ENCODE results near the gene AP2B1. TPM values are rescaled to one million over a fixed set of nuclear protein-coding genes. Genes with fewer than 3 reads are reported as not detected.

AP2B1 gene
- total and polyA plus RNA-seq, 9 of the 15 experiments (the other 6 are each of a cell fraction or from before 2014, with no cell fraction given), result 60.1 to 287 (median 105) TPM

DNA sequence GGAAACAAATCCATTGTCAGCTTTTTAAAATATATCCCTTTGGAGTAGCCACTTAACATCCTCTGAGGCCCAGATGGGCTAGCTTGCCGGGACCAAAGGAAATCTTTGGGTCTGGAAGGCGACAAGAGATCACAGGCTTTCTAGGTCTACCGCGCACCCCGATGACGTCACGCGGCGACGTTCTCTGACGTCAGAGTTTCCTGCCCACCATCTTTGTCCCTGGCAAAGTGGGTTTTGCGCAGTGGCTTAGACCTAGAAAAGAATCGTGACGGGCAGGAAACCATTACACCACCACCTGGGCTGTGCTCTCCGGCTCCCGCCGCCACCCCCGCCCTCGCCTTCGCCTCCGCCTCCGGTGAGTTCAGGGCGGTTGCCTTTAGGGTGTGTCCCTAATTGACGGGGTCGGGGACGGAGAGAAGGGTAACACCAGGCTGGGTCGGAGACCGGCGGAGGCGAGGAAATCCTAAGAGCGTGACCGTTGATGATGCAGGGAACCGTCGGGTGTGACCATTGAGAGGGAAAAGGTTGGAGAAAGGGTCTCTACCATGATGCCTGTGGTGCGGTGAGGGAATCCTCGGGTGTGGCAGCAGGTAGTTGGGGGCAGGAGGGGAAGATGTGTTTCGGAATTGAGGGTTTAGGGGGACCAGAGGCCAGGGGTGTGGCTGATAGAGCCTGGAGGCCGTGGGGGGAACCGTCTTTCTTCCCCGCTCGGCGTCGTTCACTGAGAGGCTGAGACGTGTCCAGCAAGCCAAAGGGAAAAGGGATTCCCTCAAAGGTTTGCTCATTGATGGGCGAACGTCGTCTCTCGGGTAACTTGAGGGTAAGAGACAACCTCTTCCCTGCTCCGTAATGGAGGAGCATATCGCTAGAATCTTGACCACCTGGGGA, at the start of gene AP2B1 (continued):
- TF ChIP-seq, protein P1, sequence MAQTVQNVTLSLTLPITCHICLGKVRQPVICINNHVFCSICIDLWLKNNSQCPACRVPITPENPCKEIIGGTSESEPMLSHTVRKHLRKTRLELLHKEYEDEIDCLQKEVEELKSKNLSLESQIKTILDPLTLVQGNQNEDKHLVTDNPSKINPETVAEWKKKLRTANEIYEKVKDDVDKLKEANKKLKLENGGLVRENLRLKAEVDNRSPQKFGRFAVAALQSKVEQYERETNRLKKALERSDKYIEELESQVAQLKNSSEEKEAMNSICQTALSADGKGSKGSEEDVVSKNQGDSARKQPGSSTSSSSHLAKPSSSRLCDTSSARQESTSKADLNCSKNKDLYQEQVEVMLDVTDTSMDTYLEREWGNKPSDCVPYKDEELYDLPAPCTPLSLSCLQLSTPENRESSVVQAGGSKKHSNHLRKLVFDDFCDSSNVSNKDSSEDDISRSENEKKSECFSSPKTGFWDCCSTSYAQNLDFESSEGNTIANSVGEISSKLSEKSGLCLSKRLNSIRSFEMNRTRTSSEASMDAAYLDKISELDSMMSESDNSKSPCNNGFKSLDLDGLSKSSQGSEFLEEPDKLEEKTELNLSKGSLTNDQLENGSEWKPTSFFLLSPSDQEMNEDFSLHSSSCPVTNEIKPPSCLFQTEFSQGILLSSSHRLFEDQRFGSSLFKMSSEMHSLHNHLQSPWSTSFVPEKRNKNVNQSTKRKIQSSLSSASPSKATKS (CRISPR knock-in tag; IDR thresholded peaks at IDR 0.05), result no peak
- TF ChIP-seq MCM5 (IDR thresholded peaks at IDR 0.05; ENCODE audit: low read depth), result no peak
- TF ChIP-seq GATAD2B (IDR thresholded peaks at IDR 0.05; ENCODE audit: borderline replicate concordance), result 0 out of 2 replicates have a peak, but pooled peaks have one; percentile 31
- TF ChIP-seq CC2D1A (IDR thresholded peaks at IDR 0.05), result 0 out of 2 replicates have a peak, but pooled peaks have one; percentile 10
- TF ChIP-seq, protein P2, sequence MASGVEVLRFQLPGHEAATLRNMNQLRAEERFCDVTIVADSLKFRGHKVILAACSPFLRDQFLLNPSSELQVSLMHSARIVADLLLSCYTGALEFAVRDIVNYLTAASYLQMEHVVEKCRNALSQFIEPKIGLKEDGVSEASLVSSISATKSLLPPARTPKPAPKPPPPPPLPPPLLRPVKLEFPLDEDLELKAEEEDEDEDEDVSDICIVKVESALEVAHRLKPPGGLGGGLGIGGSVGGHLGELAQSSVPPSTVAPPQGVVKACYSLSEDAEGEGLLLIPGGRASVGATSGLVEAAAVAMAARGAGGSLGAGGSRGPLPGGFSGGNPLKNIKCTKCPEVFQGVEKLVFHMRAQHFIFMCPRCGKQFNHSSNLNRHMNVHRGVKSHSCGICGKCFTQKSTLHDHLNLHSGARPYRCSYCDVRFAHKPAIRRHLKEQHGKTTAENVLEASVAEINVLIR (CRISPR knock-in tag; IDR thresholded peaks at IDR 0.05), result peak; percentile 100
- no peak for TF ChIP-seq ADNP (tag; IDR thresholded peaks at IDR 0.05)
- peak; percentile 82 for TF ChIP-seq ELF1 (tag; IDR thresholded peaks at IDR 0.05)
- no peak for TF ChIP-seq RBM17 (IDR thresholded peaks at IDR 0.05; ENCODE audit: borderline replicate concordance, low read depth, low read length)
- TF ChIP-seq ZNF224 (CRISPR knock-in tag; IDR thresholded peaks at IDR 0.05), result no peak
- TF ChIP-seq NCOA4 (IDR thresholded peaks at IDR 0.05; ENCODE audit: partially characterized antibody), result no peak
- TF ChIP-seq MYNN (IDR thresholded peaks at IDR 0.05), result peak; percentile 40; the same call in 1 of the 2 replicates
- no peak for TF ChIP-seq MYNN (CRISPR knock-in tag; IDR thresholded peaks at IDR 0.05)
- peak; percentile 49; the same call in 1 of the 2 replicates for TF ChIP-seq ZBTB7A (IDR thresholded peaks at IDR 0.05; ENCODE audit: borderline replicate concordance, control insufficient read depth, low read depth, low read length)
- TF ChIP-seq, protein P3, sequence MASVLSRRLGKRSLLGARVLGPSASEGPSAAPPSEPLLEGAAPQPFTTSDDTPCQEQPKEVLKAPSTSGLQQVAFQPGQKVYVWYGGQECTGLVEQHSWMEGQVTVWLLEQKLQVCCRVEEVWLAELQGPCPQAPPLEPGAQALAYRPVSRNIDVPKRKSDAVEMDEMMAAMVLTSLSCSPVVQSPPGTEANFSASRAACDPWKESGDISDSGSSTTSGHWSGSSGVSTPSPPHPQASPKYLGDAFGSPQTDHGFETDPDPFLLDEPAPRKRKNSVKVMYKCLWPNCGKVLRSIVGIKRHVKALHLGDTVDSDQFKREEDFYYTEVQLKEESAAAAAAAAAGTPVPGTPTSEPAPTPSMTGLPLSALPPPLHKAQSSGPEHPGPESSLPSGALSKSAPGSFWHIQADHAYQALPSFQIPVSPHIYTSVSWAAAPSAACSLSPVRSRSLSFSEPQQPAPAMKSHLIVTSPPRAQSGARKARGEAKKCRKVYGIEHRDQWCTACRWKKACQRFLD (CRISPR knock-in tag; IDR thresholded peaks at IDR 0.05), result peak; percentile 85
- TF ChIP-seq POLR2G (IDR thresholded peaks at IDR 0.05; ENCODE audit: low read depth, low read length), result peak; percentile 91
- TF ChIP-seq FIP1L1 (IDR thresholded peaks at IDR 0.05; ENCODE audit: low read depth, low read length, poor library complexity, severe bottlenecking), result no peak
- no peak for TF ChIP-seq ZNF121 (CRISPR knock-in tag; conservative IDR thresholded peaks at IDR 0.05)
- peak; percentile 72; the same call in 1 of the 2 replicates for TF ChIP-seq SP1 (CRISPR knock-in tag; IDR thresholded peaks at IDR 0.05)
- TF ChIP-seq LEF1 (IDR thresholded peaks at IDR 0.05), result no peak
- TF ChIP-seq KLF10 (CRISPR knock-in tag; IDR thresholded peaks at IDR 0.05), result no peak
- TF ChIP-seq, protein P4, sequence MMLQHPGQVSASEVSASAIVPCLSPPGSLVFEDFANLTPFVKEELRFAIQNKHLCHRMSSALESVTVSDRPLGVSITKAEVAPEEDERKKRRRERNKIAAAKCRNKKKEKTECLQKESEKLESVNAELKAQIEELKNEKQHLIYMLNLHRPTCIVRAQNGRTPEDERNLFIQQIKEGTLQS (IDR thresholded peaks at IDR 0.05), result peak; percentile 100
- TF ChIP-seq, protein P4 (CRISPR knock-in tag; conservative IDR thresholded peaks at IDR 0.05), result peak; percentile 77
- TF ChIP-seq NCOR1 (IDR thresholded peaks at IDR 0.05), result peak; percentile 54
- no peak for TF ChIP-seq PHB (CRISPR knock-in tag; IDR thresholded peaks at IDR 0.05)
- TF ChIP-seq CBFA2T2 (conservative IDR thresholded peaks at IDR 0.05), result no peak

Data from K562 (cell line).